GM19328 (cell line): ENCODE measurements around the gene SCNN1A.

Experiments used
- ATAC-seq: cut with Tn5 transposase; IDR thresholded peaks from one replicate; pipeline ENCODE4 v1.9.1; 2021; ENCODE audit warnings: mild to moderate bottlenecking, moderate library complexity; ENCODE audit not compliant: unreplicated experiment

SCNN1A gene

GRCh38 chr12:6369916-6370575, 5.3 kb downstream of the SCNN1A start:
- no peak for ATAC-seq

- no peak for ATAC-seq
Measured at GRCh38 chr12:6368906-6369525, 6.3 kb downstream of the SCNN1A start.

DNA sequence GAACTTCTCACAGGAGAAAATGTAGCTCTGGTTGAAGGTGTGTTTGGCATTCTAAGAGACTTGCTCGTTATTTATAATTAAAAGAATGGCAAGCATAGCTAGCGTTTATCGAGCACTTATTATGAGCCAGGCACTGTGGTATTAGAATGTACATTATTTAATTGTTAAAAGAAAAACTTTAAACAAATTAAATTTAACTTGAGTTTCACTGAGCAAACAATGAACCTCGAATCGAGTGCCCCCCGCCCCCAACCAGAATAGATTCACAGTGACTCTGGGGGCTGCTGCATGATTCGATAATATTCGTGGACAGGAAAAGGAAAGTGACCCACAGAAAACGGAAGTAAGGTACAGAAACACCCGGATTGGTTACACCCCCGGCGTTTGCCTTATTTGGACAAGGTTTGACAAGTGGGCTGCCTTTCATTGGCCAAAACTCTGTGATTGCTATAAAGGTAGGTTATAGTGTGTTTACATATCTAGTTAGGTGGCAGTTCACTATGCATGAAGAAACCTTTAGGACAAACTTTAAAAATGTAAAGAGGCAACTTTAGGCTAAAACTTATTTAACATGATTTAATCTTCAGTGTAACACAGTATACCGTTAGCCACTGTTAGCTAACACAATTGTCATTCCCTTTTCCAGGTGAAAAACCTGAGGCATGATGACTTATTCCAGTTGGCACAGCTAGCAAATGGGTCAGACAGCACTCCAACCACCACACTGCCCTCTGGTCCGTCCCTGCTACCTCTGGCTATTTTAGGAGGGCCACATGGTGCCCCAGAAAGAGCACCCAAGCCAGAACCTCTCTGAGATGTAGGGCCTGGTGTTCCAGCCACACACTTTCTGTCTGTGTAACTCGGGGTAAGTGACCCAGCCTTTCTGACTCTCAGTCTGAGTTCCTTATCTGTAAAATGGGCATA, 7.1 kb downstream of the SCNN1A start:
- no peak for ATAC-seq

GRCh38 chr12:6367065-6367968, 8.0 kb downstream of the SCNN1A start:
- ATAC-seq: no peak

GRCh38 chr12:6364044-6364374, 11.4 kb downstream of the SCNN1A start:
- ATAC-seq: no peak

DNA sequence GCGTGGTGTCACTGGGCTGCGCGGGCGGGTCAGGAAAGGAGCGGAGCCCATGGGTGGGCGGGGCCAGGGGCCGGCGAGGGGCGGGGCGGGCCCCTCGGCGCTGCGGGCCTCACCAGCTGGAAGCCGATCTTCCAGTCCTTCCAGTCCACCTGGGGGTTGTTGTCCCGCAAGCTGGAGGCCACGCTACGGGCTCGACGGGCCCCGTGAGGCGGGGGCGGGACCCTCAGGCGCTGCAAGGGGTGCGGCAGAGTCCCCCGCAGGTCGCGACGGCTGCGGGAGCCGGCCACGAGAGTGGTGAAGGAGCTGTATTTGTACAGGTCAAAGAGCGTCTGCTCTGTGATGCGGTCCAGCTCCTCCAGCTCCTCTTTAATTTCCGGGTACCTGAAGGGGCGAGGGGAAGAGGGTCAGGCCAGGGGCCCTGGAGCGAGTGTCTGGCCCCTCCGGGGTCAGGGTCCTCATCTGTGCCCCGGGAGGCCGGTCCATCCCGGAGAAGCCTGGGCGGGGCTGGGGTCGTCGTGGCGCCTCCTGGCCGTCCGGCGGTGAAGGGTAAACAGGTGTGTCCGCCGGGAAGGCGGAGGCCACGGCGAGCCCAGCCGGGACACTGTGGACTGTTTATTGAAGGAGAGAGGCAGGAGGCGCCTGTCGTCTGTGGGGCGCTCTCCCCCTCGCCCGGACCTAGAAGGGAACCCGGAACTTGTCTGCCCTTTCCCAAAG, 11.9 kb downstream of the SCNN1A start:
- no peak for ATAC-seq

- no peak for ATAC-seq
Measured at GRCh38 chr12:6363010-6363329, 12.4 kb downstream of the SCNN1A start.

- no peak for ATAC-seq
Measured at GRCh38 chr12:6362403-6362802, 13.0 kb downstream of the SCNN1A start.

DNA sequence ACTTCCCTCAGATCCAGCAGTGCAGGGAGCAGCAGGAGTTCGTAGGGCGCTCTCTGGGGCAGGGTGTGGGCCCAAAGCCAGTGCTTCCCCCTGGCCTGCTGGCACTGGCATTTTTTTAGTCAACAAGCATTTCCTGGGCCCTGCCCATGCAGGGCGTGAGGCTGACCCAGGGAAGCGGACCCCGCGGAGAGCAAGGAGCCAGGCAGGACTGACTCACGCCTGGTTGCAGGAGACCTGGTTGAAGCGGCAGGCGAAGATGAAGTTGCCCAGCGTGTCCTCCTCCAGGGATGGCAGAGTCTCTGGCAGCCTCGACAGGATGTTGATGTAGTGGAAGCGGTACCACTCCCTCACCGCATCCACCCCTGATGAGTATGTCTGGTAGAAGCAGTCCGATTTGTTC, 13.5 kb downstream of the SCNN1A start:
- no peak for ATAC-seq

GRCh38 chr12:6360578-6361490, 14.5 kb downstream of the SCNN1A start:
- no peak for ATAC-seq

- ATAC-seq: no peak
Measured at GRCh38 chr12:6360080-6360571, 15.2 kb downstream of the SCNN1A start.

GRCh38 chr12:6358881-6359280, 16.5 kb downstream of the SCNN1A start:
- no peak for ATAC-seq

DNA sequence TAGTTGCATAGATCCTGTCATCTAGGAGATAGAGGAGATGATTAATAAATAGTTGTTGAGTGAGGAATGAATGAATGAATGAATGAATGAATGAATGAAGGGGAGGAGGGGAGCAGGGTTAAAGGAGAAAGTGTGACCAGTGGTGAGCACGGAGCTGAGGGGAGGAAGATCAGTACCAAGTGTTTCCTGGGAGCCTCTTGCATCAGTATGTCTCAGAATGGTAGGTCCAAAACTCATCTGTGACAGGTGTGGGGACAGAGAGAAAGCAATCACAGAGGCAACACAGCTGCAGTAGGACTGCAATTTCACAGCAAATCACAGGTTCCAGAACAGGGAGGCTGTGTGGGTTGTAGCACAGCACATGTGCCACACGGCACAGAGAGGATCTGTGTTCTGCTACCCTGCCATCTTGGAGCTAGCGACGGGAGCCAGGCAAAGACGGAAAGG, 19.0 kb downstream of the SCNN1A start:
- no peak for ATAC-seq

DNA sequence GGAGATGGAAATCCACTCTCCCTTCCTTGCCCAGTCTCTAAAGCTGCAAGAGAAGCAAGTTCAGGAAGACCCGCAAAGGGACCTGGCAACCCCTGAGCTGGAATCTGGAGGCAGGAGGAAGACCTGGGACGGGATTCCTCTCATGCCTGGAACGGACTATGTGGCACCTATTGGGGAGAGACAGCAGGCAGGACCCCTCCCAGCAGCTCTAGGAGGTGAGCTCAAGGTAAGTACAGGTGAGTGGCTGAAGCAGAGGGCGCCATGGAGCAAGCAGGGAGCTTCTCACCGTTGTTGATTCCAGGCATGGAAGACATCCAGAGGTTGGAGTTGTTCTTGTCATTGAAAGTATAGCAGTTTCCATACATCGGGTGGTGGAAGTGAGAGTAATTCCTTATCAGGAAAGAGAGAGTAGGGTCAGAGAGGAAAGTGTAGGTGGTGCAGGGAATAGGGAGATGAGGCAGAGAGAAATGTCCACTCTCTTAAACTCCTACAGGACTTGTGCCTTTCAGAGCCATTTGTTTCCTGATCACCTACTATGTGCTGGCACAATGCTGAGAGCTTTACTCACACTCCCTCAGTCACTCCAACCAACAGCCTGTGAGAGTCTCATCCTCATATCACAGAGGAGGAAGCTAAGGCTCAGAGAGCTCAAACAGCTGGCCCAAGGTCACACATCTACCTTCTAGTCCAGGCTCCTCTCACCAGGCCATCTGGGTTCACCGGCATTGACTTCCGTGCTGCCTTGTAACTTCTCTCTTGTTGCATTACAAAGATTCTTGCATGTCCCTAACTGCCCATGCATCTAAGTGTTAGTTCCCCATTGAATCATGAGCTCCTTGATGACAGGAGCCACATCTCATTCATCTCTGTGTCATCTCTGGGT, 19.6 kb downstream of the SCNN1A start:
- ATAC-seq: no peak

DNA sequence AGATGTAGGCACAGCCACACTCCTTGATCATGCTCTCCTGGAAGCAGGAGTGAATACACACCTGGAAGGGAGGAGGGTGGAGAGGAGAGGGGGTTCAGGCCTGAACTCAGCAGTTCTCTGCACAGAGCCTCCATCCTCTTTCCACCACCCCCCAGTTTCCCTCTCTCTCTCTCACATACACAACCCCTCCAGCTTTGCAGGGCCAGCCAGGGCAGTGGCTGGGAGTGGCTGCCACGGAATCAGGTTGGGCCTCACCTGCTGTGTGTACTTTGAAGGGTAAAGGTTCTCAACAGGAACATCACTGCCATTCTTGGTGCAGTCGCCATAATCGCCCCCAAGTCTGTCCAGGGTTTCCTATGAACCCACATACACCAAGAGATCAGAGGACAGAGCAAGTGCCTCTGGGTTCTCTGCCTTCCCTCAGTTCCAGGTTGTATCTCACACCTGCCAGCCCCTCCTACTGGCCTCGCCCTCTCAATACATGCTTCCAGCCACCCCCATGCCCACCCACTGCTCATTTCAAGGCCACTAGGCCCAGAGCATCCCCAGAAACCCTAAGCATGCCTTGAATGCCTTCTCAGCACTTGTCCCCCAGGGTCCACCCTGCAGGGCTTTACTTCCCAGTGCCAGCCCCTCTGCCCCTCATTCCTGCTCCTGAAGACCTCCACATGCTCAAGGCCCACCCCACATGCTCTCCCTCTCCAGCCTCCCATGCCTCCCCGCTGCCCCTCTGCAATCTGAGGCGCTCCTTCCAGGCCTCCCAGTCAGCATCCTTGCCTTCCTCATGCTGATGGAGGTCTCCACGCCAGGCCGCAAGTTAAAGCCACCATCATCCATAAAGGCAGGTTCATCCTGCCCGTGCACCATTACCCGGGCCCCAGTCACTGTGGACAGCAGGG, 20.6 kb downstream of the SCNN1A start:
- no peak for ATAC-seq

DNA sequence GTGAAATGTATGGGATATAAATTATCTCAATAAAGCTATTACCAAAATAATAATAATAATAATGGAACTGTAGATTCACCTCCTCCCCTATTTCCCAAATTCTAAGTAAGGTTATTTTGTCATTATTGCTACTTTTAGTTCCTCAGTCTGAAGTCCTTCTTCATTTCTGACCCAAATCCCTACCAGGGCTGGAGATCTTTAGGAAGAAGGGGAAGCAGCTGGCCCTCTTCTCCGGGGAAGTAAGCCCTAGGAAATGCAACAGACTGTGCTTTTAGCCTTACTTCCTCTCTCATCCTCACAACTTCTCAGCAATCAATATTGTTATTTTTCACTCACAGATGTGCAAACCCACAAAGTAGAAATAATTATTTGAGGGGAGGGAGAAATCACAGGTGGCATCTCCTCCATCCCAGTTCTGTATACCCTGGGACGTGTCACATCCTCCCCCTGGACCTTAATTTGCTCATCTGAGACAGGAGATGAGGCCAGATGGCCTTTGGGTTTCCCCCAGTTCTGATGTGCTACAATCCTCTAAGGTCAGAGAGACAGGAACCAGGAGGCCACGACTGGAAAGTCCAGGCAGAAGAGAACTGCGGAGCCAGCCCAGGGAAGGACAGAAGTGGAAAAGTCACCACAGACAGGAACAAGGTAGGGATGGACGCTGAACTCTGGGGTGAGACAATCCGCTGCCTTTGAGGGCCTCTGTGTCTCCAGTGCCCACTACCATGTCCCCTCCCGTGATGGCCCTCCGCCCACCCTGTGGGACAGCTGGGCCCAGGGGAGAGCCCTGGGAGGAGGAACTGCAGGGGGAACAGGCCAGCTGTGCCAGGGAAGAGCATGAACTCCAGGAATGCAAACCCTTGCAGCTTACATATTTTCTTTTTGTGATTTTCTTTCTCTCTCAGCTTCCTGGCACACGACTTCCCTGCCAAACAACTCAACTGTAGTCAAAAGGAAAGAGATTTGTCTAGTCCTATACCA, 22.9 kb downstream of the SCNN1A start:
- no peak for ATAC-seq
